ENCODE results near the gene C18orf63. TPM values are rescaled to one million over a fixed set of nuclear protein-coding genes. Genes with fewer than 3 reads are reported as not detected.

Gene C18orf63
- total RNA-seq, 1 donor from 2014 or later = not detected

DNA sequence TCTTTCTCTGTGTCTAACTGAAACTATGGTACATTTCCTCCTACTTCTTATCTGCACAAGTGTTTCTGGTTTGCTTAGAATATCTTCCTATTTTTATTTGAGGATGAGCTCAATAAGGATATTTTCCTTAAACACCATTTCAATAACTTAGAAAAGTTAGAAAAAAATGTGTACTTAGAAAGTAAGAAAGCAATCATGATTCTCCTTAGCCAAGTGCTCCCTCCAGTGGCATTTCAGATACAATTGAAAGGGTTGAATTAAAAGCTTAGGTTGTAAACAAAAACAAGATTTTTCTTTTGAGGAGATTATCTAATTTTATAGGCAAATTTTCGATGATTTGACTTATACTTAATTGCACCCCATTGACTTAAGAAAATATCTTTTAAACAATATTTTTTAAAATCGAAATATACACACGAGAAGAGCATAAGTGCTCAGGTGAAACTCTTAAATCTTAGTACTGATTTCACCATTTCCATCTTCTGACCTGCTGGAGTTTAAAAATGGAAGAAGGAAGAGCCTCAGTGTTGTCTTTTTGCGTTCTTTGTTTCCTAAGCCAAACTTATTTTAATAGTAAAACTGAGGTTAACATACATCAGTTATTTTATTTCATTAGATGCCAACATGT is 26.9 kb downstream of the C18orf63 start:
- no peaks in the 10 kb centered on the region for H3K9me3 Mint-ChIP-seq (ENCODE audit: unreplicated experiment)
- H3K4me1 Mint-ChIP-seq (ENCODE audit: low read depth, unreplicated experiment) = no peaks in the 10 kb centered on the region
- H3K27me3 Mint-ChIP-seq (ENCODE audit: unreplicated experiment) = no peaks in the 10 kb centered on the region
- no peaks in the 10 kb centered on the region for H3K36me3 Mint-ChIP-seq (ENCODE audit: unreplicated experiment)
- no peak for DNase-seq
- H3K27ac Mint-ChIP-seq (ENCODE audit: unreplicated experiment) = no peak overlapping the region
- TF ChIP-seq, protein P1, sequence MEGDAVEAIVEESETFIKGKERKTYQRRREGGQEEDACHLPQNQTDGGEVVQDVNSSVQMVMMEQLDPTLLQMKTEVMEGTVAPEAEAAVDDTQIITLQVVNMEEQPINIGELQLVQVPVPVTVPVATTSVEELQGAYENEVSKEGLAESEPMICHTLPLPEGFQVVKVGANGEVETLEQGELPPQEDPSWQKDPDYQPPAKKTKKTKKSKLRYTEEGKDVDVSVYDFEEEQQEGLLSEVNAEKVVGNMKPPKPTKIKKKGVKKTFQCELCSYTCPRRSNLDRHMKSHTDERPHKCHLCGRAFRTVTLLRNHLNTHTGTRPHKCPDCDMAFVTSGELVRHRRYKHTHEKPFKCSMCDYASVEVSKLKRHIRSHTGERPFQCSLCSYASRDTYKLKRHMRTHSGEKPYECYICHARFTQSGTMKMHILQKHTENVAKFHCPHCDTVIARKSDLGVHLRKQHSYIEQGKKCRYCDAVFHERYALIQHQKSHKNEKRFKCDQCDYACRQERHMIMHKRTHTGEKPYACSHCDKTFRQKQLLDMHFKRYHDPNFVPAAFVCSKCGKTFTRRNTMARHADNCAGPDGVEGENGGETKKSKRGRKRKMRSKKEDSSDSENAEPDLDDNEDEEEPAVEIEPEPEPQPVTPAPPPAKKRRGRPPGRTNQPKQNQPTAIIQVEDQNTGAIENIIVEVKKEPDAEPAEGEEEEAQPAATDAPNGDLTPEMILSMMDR (IDR thresholded peaks at IDR 0.05; ENCODE audit: partially characterized antibody, unreplicated experiment) = peak; percentile 36
- H3K4me3 Mint-ChIP-seq (ENCODE audit: unreplicated experiment) = no peak overlapping the region

DNA sequence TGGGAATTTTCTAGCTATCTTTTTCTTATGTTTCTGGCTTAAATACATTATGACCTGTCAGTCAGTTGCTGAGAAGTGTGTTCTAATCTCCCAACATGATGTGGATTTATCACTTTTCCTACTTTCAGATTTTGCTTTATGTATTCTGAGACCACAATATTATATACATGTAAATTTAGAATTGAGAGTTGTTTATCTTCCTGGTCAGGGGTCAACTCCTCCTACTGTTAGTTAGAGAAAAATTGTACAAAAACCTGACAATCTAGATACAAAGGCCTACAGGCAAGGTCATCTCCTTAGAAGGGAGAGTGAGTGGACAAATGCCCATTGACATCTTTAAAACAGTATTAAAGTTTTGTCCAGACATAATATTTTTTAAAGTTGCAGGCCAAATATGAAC is 30.6 kb downstream of the C18orf63 start:
- DNase-seq = no peak
- Mint-ChIP-seq H3K36me3 (ENCODE audit: unreplicated experiment) (no peaks in the 10 kb centered on the region), H3K4me3 (ENCODE audit: unreplicated experiment) (no peak overlapping the region), H3K4me1 (ENCODE audit: low read depth, unreplicated experiment) (no peaks in the 10 kb centered on the region), H3K27ac (ENCODE audit: unreplicated experiment) (no peak overlapping the region), H3K27me3 (ENCODE audit: unreplicated experiment) (no peaks in the 10 kb centered on the region), H3K9me3 (ENCODE audit: unreplicated experiment) (no peaks in the 10 kb centered on the region)
- TF ChIP-seq, protein P1 (IDR thresholded peaks at IDR 0.05; ENCODE audit: partially characterized antibody, unreplicated experiment) = no peak

DNA sequence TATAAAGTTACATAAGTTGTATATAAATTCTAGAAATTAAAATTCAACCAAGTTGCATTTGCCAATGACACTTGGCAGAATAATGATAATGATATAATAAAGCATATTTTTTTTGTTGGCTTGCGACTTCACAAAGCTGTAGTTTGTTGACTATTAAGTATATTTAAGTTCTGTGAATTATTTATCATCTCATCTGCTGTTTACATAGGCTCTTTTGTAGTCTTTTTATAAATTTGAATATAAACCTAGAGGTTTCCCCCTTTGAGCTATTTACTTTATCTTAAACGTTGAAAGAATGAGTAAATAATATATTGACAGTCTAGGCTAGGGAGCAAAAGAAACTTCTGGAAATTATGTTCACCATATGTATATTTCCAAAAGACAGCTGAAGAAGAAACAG is 32.9 kb downstream of the C18orf63 start:
- H3K36me3 Mint-ChIP-seq (ENCODE audit: unreplicated experiment) = no peaks in the 10 kb centered on the region
- H3K4me1 Mint-ChIP-seq (ENCODE audit: low read depth, unreplicated experiment) = no peaks in the 10 kb centered on the region
- TF ChIP-seq, protein P1 (IDR thresholded peaks at IDR 0.05; ENCODE audit: partially characterized antibody, unreplicated experiment) = no peak
- no peaks in the 10 kb centered on the region for H3K9me3 Mint-ChIP-seq (ENCODE audit: unreplicated experiment)
- no peak for DNase-seq
- H3K27ac Mint-ChIP-seq (ENCODE audit: unreplicated experiment) = no peak overlapping the region
- H3K4me3 Mint-ChIP-seq (ENCODE audit: unreplicated experiment) = no peak overlapping the region
- H3K27me3 Mint-ChIP-seq (ENCODE audit: unreplicated experiment) = no peaks in the 10 kb centered on the region

DNA sequence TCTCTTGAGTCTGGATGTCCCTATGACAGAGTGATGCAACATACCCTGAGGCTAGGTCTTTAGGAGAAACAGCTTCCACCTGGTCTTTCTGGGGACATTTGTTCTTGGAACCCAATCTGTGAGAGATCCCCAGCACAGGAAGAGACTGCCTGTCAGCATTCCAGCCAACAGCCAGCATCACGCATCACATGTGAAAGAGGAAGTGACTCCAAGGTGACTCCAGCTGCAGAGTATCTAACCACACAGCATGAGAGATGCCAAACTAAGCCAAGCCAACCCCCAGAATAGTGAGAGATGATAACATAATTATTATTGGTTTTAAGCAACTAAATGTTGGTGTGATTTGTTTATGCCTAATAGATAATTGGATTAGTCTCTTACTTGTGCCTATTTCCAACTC is 35.7 kb downstream of the C18orf63 start:
- no peaks in the 10 kb centered on the region for H3K4me1 Mint-ChIP-seq (ENCODE audit: low read depth, unreplicated experiment)
- H3K27me3 Mint-ChIP-seq (ENCODE audit: unreplicated experiment) = no peaks in the 10 kb centered on the region
- no peaks in the 10 kb centered on the region for H3K36me3 Mint-ChIP-seq (ENCODE audit: unreplicated experiment)
- no peak for DNase-seq
- H3K4me3 Mint-ChIP-seq (ENCODE audit: unreplicated experiment) = no peak overlapping the region
- TF ChIP-seq, protein P1 (IDR thresholded peaks at IDR 0.05; ENCODE audit: partially characterized antibody, unreplicated experiment) = no peak
- H3K27ac Mint-ChIP-seq (ENCODE audit: unreplicated experiment) = no peak overlapping the region
- H3K9me3 Mint-ChIP-seq (ENCODE audit: unreplicated experiment) = no peaks in the 10 kb centered on the region

DNA sequence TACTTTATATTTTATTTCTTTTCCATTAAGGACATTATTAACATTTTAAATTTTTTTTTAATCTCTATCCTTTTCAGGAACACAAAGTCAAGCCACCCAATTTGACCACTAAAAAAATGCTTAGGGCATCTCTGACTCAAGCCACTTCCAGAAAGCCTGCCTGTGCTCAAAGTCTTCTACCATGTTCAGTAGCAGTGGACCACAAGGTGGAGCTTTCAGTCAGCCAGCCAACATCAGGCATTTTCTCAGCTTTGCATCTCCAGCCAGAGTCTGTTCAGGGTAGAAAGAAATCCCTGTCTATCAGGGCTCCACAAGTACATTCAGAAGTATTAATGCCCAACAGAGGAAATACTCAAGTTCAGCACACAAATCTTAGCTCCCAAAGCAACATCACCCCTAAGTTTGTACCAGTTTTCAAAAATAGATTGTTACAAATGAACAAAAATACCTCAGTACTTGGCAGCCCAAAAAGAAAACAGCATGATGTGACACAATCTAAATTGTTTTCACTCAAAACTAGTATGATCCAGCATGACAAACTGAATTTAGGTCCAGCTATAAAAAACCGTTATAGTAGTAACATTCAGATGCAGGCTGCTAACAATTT is 37.6 kb downstream of the C18orf63 start:
- DNase-seq = peak; percentile 54
- H3K27me3 Mint-ChIP-seq (ENCODE audit: unreplicated experiment) = no peaks in the 10 kb centered on the region
- no peaks in the 10 kb centered on the region for H3K36me3 Mint-ChIP-seq (ENCODE audit: unreplicated experiment)
- no peak overlapping the region for H3K4me3 Mint-ChIP-seq (ENCODE audit: unreplicated experiment)
- TF ChIP-seq, protein P1 (IDR thresholded peaks at IDR 0.05; ENCODE audit: partially characterized antibody, unreplicated experiment) = peak; percentile 38
- no peak overlapping the region for H3K27ac Mint-ChIP-seq (ENCODE audit: unreplicated experiment)
- no peaks in the 10 kb centered on the region for H3K4me1 Mint-ChIP-seq (ENCODE audit: low read depth, unreplicated experiment)
- H3K9me3 Mint-ChIP-seq (ENCODE audit: unreplicated experiment) = no peaks in the 10 kb centered on the region

Measured in glutamatergic neuron (in vitro differentiated cells).